LNCaP clone FGC (cell line): Measurements from ENCODE around the gene HTATIP2.

ENCODE experiments used
- DNase-seq: peaks from one replicate; pipeline ENCODE4 v3.0.0-alpha.2; 2011; ENCODE audit warnings: low read depth
- H3K4me3 ChIP-seq: 2 replicates; pipeline ENCODE4 v1.5.1; 2011; ENCODE audit warnings: mild to moderate bottlenecking, low read depth, low read length, control low read depth
- CTCF ChIP-seq: IDR thresholded peaks from 2 replicates; pipeline ENCODE4 v1.5.1; 2012; ENCODE audit warnings: mild to moderate bottlenecking; ENCODE audit not compliant: control insufficient read depth, insufficient read depth; ENCODE audit errors: extremely low read depth

The HTATIP2 gene

DNA sequence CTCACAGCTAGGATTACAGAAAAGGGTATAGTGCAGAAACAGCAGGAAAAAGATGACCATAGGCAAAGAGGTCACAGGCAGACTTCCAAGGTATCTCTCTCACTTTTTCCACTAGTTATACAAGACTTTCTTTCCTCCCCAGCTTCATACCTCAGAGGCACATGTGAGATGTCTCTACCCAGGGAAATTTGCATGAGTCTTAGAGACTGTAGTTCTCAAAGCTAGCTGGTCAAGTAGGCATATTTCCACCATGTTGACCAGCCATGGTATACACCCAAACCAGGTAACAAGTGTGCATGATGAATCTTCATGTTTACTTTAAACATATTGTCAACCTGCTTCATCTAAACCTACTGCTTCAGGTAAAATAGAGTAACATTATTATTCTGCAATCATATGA lies 51.9 kb downstream of the HTATIP2 start:
- no peak overlapping the region for H3K4me3 ChIP-seq
- no peak for TF ChIP-seq CTCF

DNA sequence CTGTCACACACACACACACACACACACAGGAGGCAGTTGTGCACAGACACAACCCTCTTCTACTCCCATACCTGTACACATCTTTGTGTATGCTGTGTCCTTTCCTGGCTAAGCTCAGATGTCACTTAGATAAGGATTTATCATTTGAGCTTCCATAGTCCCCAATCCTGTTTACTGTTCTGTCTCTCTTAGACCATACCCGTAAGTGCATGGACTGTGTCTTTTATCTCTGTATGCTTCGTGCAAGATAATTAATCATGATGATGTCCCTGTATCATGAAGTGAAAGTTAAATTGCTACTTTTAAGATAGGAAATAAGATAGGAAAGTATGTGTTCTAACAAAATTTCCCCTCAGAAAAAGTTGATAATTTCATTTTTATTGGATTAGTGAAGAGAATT lies 54.3 kb downstream of the HTATIP2 start:
- no peak for TF ChIP-seq CTCF
- no peak overlapping the region for H3K4me3 ChIP-seq
- DNase-seq, result no peak

More for the DNA sequence above, 51.9 kb downstream of the HTATIP2 start:
- no peak for DNase-seq

GRCh38 chr11:20421946-20422345 lies 58.4 kb downstream of the HTATIP2 start:
- no peak for DNase-seq
- H3K4me3 ChIP-seq, result no peak overlapping the region

DNA sequence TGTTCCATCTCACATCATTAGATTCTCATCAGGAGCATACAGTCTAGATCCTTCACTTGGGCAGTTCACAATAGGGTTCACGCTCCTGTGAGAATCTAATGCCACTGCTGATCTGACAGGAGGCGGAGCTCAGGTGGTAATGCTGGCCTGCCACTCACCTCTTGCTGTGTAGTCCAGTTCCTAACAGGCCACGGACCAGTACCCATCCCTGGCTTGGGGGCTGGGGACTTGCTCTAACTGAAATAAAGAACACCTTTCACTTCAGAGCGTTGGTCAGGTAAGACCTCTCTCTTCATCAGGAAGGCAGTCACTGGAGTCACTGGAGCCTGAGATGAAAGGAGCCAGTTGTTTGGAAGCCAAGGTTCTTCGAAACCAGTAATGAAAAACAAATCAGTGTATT lies 65.7 kb downstream of the HTATIP2 start:
- H3K4me3 ChIP-seq, result no peak overlapping the region
- TF ChIP-seq CTCF, result no peak
- DNase-seq, result no peak

More at GRCh38 chr11:20421946-20422345, 58.4 kb downstream of the HTATIP2 start:
- no peak for TF ChIP-seq CTCF
